Type B pancreatic cell (in vitro differentiated cells): Measurements from ENCODE around the gene CCNT2. TPM values are rescaled to one million over a fixed set of nuclear protein-coding genes. Genes with fewer than 3 reads are reported as not detected.
"Not testable (repeated sequence)": the region's sequence is repeated elsewhere in the genome, so short reads cannot be mapped to it uniquely, and the experiment has no call there.

ENCODE experiments used
- DNase-seq: peaks from one replicate; pipeline ENCODE4 v3.0.0; 2021; ENCODE audit warnings: mixed read lengths; ENCODE audit not compliant: unreplicated experiment; ENCODE audit errors: extremely low spot score
- H3K27ac Mint-ChIP-seq: 2 replicates; pipeline ENCODE4 v1.8.0; 2021; ENCODE audit warnings: mild to moderate bottlenecking, mixed read lengths
- H3K27me3 Mint-ChIP-seq: 2 replicates; pipeline ENCODE4 v1.8.0; 2021; ENCODE audit warnings: mixed read lengths
- H3K36me3 Mint-ChIP-seq: 2 replicates; pipeline ENCODE4 v1.8.0; 2021; ENCODE audit warnings: mixed read lengths
- H3K4me1 Mint-ChIP-seq: one replicate; pipeline ENCODE4 v1.8.0; 2021; ENCODE audit warnings: mixed read lengths; ENCODE audit not compliant: unreplicated experiment
- H3K4me3 Mint-ChIP-seq: 2 replicates; pipeline ENCODE4 v1.8.0; 2021; ENCODE audit warnings: mild to moderate bottlenecking, mixed read lengths
- H3K9me3 Mint-ChIP-seq: 2 replicates; pipeline ENCODE4 v1.8.0; 2021; ENCODE audit warnings: mixed read lengths
- CTCF ChIP-seq: fragments of 200-600 bp; sonication (generic); conservative IDR thresholded peaks from 2 replicates; pipeline ENCODE4 v1.5.0; 2021; ENCODE audit warnings: antibody characterized with exemption, mild to moderate bottlenecking
- total RNA-seq: library from RNA; stranded (reverse); gene quantifications from 2 replicates; pipeline ENCODE4 v1.2.1, GENCODE V29; 2021; ENCODE audit warnings: low replicate concordance

CCNT2 gene
- total RNA-seq, 1 donor from 2014 or later = 55.1 TPM

DNA sequence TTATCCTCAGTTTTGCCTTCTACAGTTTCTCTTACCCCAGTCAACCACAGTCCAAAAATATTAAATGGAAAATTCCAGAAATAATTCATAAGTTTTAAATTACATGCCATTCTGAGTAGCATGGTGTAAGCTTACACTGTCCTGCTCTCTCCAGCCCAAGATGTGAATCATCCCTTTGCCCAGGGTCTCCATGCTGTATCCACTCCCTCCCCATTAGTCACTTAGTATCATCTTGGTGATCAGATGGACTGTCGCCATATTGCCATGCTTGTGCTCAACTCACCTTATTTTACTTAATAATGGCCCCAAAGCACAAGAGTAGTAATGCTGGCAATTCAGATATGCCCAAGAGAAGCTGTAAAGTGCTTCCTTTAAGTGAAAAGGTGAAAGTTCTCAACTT lies 18.5 kb upstream of the CCNT2 start:
- no peak overlapping the region for H3K27ac Mint-ChIP-seq

GRCh38 chr2:134903701-134904100 lies 14.9 kb upstream of the CCNT2 start:
- H3K4me1 Mint-ChIP-seq, H3K27ac Mint-ChIP-seq, H3K36me3 Mint-ChIP-seq, H3K9me3 Mint-ChIP-seq, H3K4me3 Mint-ChIP-seq, DNase-seq, H3K27me3 Mint-ChIP-seq: not testable (repeated sequence)

More for the DNA sequence above, 18.5 kb upstream of the CCNT2 start:
- no peaks in the 10 kb centered on the region for H3K27me3 Mint-ChIP-seq
- H3K4me3 Mint-ChIP-seq = no peak overlapping the region
- no peak for DNase-seq
- TF ChIP-seq CTCF = no peak
- H3K4me1 Mint-ChIP-seq = no peaks in the 10 kb centered on the region
- no peaks in the 10 kb centered on the region for H3K36me3 Mint-ChIP-seq
- no peaks in the 10 kb centered on the region for H3K9me3 Mint-ChIP-seq

DNA sequence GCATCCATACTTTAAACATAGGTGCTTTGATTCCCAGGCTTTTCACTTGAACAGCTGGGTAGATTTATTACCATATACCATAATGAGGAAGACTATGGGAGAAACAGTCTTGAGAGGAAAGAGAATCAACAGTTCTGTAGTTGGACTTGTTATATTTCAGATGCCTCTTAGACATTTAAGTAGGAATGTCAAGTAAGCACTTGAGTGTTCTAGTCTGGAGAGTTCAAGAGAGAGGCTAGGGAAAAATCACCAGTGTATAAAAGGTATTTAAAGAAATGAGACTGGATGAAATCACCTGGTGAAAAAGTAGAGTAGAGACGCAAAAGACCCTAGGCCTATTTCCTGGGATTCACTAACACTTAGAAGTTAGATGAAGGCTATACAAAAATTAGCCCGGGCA lies 13.5 kb upstream of the CCNT2 start:
- Mint-ChIP-seq H3K4me3 (no peak overlapping the region), H3K27me3 (no peaks in the 10 kb centered on the region), H3K27ac (no peak overlapping the region)

DNA sequence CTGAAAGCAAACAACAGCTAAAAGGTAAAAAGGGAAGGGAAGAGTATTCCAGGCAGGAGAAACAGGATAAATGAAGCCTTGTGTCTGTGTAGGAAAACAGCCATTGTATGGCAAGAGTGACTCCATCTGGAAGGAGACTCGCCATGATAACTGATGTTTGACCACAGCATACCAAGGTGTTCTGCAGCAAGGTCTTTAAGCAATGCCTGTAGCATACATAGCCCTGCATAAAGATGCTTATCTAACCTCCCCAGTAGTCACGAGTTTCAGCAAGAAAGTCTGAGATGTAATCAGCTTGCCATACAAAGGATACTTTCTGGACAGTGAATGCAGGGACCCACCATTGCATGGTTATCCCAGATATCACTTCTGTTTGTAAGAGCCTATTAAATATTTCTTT lies 11.9 kb upstream of the CCNT2 start:
- Mint-ChIP-seq H3K4me3 (no peak overlapping the region), H3K27me3 (no peaks in the 10 kb centered on the region), H3K4me1 (no peaks in the 10 kb centered on the region), H3K9me3 (no peaks in the 10 kb centered on the region), H3K36me3 (no peaks in the 10 kb centered on the region), H3K27ac (no peak overlapping the region)
- TF ChIP-seq CTCF = no peak
- no peak for DNase-seq

More for the DNA sequence above, 13.5 kb upstream of the CCNT2 start:
- no peaks in the 10 kb centered on the region for H3K36me3 Mint-ChIP-seq
- no peak for TF ChIP-seq CTCF
- DNase-seq = no peak
- no peaks in the 10 kb centered on the region for H3K4me1 Mint-ChIP-seq
- no peaks in the 10 kb centered on the region for H3K9me3 Mint-ChIP-seq

DNA sequence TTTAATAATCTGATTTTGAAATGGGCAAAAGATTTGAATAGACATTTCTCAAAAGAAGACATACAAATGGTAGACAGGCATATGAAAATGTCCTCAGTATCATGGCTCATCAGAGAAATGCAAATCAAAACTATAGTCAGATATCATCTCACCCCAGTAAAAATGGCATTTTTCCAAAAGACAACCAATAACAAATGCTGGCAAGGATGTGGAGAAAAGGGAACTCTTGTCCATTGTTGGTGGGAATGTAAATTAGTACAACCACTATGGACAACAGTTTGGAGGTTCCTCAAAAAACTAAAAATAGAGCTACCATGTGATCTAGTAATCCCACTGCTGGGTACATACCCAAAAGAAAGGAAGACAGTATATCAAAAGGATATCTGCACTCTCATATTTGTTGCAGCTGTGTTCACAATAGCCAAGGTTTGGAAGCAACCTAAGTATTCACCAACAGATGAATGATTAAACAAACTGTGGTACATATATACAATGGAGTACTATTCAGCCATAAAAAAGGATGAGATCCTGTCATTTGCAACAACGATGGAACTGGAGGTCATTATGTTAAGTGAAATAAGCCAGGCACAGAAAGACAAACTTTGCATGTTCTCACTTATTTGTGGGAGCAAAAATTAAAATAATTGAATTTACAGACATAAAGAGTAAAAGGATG lies 11.0 kb upstream of the CCNT2 start:
- not testable (repeated sequence) for H3K36me3 Mint-ChIP-seq, DNase-seq, H3K4me3 Mint-ChIP-seq, H3K4me1 Mint-ChIP-seq, H3K9me3 Mint-ChIP-seq, H3K27ac Mint-ChIP-seq, H3K27me3 Mint-ChIP-seq

DNA sequence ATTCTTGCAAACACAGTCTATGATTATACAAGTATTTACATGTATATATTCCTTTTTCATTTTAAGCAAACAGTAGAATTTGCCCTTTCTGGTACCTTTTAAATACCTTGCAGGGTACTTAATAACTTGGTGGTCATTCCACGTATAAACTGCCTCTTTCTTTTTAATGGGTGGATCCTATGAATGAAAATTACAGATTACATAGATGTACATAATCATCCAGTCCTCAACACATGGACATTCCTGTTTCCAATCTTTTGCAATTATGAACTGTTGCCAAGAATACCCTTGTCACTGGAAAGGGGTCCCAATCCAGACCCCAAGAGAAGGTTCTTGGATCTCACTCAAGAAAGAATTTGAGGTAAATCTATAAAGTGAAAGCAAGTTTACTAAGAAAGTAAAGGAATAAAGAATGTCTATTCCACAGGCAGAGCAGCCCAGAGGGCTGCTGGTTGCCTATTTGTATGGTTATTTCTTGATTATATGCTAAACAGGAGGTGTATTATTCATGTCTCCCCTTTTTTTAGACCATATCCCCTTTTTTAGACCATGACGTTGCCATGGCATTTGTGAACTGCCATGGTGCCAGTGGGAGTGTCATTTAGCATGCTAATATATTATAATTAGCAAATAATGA lies 7.7 kb upstream of the CCNT2 start:
- H3K9me3 Mint-ChIP-seq = peaks cover 9% of the 10 kb centered on the region
- no peak overlapping the region for H3K4me3 Mint-ChIP-seq
- H3K36me3 Mint-ChIP-seq = peaks cover 4% of the 10 kb centered on the region
- no peaks in the 10 kb centered on the region for H3K4me1 Mint-ChIP-seq
- no peak overlapping the region for H3K27ac Mint-ChIP-seq
- no peak for DNase-seq
- TF ChIP-seq CTCF = no peak
- H3K27me3 Mint-ChIP-seq = peaks cover 3% of the 10 kb centered on the region
